ENCODE results near the gene FHIT. TPM values are rescaled to one million over a fixed set of nuclear protein-coding genes. Genes with fewer than 3 reads are reported as not detected.
"Not testable (repeated sequence)": the region's sequence is repeated elsewhere in the genome, so short reads cannot be mapped to it uniquely, and the experiment has no call there.

Gene FHIT
- total RNA-seq, 1 donor from 2014 or later = 22.6 TPM

DNA sequence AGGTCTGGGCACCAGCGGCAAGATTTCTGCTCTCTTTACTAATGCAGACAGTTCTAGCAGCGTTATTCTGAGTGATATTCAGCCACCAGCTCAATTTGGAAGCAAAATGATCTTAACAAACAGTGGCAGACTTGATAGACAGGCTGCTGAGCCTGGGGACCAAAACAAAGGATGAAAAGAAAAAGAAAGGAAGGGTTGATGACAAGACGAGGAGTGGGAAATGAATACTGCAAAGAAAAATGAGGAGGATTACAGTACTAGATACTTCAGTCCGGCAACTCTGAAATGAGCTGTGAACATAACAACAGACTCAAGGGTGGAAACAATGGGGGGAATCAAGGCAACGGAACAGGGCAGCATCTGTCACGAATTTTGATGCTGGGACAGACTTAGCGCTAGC, 28.8 kb downstream of the FHIT start:
- Mint-ChIP-seq H3K9me3 (no peaks in the 10 kb centered on the region), H3K36me3 (ENCODE audit: low read depth) (no peaks in the 10 kb centered on the region), H3K27ac (no peak overlapping the region), H3K27me3 (ENCODE audit: insufficient read depth) (no peaks in the 10 kb centered on the region), H3K4me1 (ENCODE audit: low read depth) (no peaks in the 10 kb centered on the region), H3K4me3 (no peak overlapping the region)
- DNase-seq (ENCODE audit: low spot score) = no peak
- intact Hi-C loops (cut with micrococcal nuclease) = no loop called here

DNA sequence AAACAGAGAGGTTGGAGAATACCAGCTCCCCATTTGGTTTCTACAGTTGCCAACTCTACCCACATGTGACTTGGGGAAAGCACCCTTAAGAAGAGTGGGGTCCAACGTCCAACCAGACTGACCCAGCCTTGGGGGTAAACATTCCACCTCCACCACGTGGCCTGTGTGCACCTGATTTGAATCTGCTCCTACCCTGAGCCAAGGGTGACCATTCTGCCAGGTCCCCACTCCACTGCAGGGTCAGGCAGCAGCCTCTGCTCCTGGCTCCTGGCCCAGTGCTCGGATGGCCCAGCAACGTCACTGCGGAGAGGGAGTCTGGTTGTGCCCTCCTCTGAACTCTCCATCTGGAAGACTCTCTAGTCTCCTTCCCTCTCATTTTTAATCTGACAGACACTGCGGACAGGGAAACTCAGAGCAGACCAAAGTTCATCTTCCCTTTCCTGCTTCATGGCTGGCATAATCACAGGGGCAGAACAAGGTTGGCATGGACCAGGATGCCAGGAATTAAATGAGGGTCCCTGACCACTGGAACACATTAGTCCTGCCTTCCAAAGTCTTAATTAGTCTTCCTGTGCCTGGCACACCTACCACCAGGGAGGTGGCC, 29.4 kb downstream of the FHIT start:
- no peaks in the 10 kb centered on the region for H3K4me1 Mint-ChIP-seq (ENCODE audit: low read depth)
- H3K4me3 Mint-ChIP-seq = no peak overlapping the region
- DNase-seq (ENCODE audit: low spot score) = no peak
- no peak overlapping the region for H3K27ac Mint-ChIP-seq
- intact Hi-C loops (cut with micrococcal nuclease) = no loop called here
- no peaks in the 10 kb centered on the region for H3K36me3 Mint-ChIP-seq (ENCODE audit: low read depth)
- H3K27me3 Mint-ChIP-seq (ENCODE audit: insufficient read depth) = no peaks in the 10 kb centered on the region
- no peaks in the 10 kb centered on the region for H3K9me3 Mint-ChIP-seq

DNA sequence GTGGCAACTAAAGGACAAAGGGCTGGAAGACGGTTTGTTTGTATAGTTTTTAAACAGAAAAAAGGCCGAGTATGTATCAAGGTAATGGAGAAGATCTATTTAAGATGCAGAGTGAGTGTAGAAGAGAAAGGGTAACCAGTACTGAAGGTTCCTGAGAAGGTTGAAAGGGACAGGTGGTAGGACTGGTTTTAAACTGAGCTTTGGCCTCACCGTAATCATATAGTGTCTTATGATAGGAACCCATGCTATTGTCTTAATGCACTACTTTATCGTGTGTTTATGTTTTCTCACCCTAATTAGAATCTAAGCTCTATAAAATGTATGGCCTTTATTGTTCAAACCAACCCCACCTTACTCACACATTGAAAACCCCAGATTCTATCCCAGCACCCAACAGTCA, 32.7 kb downstream of the FHIT start:
- Mint-ChIP-seq H3K27ac (no peak overlapping the region), H3K4me1 (ENCODE audit: low read depth) (no peaks in the 10 kb centered on the region), H3K4me3 (no peak overlapping the region), H3K27me3 (ENCODE audit: insufficient read depth) (no peaks in the 10 kb centered on the region), H3K36me3 (ENCODE audit: low read depth) (no peaks in the 10 kb centered on the region), H3K9me3 (no peaks in the 10 kb centered on the region)
- intact Hi-C loops (cut with micrococcal nuclease) = no loop called here
- DNase-seq (ENCODE audit: low spot score) = no peak

DNA sequence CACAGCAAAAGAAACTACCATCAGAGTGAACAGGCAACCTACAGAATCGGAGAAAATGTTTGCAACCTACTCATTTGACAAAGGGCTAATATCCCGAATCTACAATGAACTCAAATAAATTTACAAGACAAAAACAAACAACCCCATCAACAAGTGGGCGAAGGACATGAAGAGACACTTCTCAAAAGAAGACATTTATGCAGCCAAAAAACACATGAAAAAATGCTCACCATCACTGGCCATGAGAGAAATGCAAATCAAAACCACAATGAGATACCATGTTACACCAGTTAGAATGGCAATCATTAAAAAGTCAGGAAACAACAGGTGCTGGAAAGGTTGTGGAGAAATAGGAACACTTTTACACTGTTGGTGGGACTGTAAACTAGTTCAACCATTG, 35.1 kb downstream of the FHIT start:
- H3K9me3 Mint-ChIP-seq; H3K4me3 Mint-ChIP-seq; H3K36me3 Mint-ChIP-seq (ENCODE audit: low read depth); H3K4me1 Mint-ChIP-seq (ENCODE audit: low read depth); intact Hi-C loops (cut with micrococcal nuclease); H3K27ac Mint-ChIP-seq; H3K27me3 Mint-ChIP-seq (ENCODE audit: insufficient read depth); DNase-seq (ENCODE audit: low spot score): not testable (repeated sequence)

DNA sequence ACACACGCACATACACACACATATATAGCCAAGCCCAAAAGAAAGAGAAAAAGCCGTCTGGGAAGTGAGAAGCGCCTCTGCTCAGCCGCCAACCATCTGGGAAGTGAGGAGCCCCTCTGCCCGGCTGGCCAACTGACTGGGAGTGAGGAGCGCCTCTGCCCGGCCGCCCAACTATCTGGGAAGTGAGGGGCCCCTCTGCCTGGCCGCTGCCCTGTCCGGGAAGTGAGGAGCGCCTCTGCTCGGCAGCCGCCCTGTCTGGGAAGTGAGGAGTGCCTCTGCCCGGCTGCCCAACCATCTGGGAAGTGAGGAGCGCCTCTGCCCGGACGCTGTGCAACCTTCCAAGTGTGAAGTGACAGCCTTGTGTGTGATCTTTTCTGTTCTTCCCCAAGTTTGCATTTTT, 49.2 kb downstream of the FHIT start:
- no peak for DNase-seq (ENCODE audit: low spot score)
- Mint-ChIP-seq H3K4me1 (ENCODE audit: low read depth) (no peaks in the 10 kb centered on the region), H3K9me3 (no peaks in the 10 kb centered on the region), H3K4me3 (no peak overlapping the region), H3K27me3 (ENCODE audit: insufficient read depth) (peaks cover 1% of the 10 kb centered on the region), H3K27ac (no peak overlapping the region), H3K36me3 (ENCODE audit: low read depth) (no peaks in the 10 kb centered on the region)
- intact Hi-C loops (cut with micrococcal nuclease) = no loop called here

DNA sequence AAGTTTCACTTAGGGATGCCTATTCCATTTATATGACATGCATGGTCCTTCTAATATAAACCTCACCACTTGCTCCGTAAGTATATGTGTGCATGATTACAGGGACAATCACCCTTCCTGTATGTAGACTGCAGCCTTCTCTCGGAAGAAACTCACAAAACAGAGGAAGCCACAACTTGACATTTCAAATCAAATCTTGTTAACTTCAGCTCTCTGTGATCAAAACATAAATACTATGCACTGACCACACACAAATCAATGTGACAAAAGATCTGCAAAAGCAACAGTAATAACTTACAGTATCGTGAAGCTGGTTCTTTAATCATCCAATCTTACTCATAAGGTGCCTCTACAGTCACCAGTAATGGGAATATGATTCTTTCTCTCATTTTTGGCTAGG, 50.2 kb downstream of the FHIT start:
- Mint-ChIP-seq H3K4me1 (ENCODE audit: low read depth) (no peaks in the 10 kb centered on the region), H3K27me3 (ENCODE audit: insufficient read depth) (peaks cover 1% of the 10 kb centered on the region), H3K9me3 (no peaks in the 10 kb centered on the region), H3K4me3 (no peak overlapping the region), H3K27ac (no peak overlapping the region), H3K36me3 (ENCODE audit: low read depth) (no peaks in the 10 kb centered on the region)
- no peak for DNase-seq (ENCODE audit: low spot score)
- intact Hi-C loops (cut with micrococcal nuclease) = no loop called here

DNA sequence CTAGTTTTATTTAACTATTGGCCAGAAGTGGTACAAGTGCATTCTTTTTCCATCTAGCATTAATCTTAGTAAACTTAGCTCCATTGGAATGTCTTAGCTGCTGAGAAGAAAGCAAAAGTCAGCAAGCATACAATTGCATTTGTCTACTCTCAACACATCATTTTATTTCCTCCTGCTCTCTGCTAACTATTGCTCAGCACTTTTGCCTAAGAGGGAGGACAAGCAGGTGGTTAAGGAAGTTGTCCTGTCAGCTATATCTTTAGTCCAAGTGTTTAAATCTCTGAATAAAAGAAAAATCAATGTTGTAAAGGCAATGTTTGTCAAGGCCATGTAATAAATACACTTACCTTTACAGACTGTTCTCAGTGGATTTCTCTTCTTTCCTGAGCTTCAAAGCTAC, 51.0 kb downstream of the FHIT start:
- intact Hi-C loops (cut with micrococcal nuclease) = no loop called here

DNA sequence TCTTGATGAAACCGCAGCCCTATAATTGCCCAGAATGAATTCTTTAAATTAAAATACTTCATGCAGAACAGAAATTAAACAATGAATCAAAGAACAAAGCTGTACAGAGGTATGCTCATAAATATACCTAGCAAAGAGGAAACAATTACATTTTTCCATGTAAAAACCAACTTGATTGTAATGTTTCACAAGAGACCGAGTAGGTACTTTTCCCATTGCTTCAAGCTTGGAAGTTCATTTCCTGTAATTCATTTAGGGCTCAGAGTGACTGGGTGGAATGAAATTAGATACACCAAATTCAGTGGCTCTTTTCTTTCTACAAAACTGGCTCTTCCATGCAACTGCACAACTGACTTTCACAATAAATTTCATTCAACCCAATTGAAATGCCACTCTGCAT, 51.4 kb downstream of the FHIT start:
- no peak overlapping the region for H3K27ac Mint-ChIP-seq
- no peak overlapping the region for H3K4me3 Mint-ChIP-seq
- no peaks in the 10 kb centered on the region for H3K4me1 Mint-ChIP-seq (ENCODE audit: low read depth)
- DNase-seq (ENCODE audit: low spot score) = no peak
- no peaks in the 10 kb centered on the region for H3K36me3 Mint-ChIP-seq (ENCODE audit: low read depth)
- intact Hi-C loops (cut with micrococcal nuclease) = no loop called here
- peaks cover 1% of the 10 kb centered on the region for H3K27me3 Mint-ChIP-seq (ENCODE audit: insufficient read depth)
- no peaks in the 10 kb centered on the region for H3K9me3 Mint-ChIP-seq

More for the DNA sequence above, 51.0 kb downstream of the FHIT start:
- no peak for DNase-seq (ENCODE audit: low spot score)
- H3K4me3 Mint-ChIP-seq = no peak overlapping the region
- peaks cover 1% of the 10 kb centered on the region for H3K27me3 Mint-ChIP-seq (ENCODE audit: insufficient read depth)
- H3K4me1 Mint-ChIP-seq (ENCODE audit: low read depth) = no peaks in the 10 kb centered on the region
- H3K9me3 Mint-ChIP-seq = no peaks in the 10 kb centered on the region
- no peak overlapping the region for H3K27ac Mint-ChIP-seq
- no peaks in the 10 kb centered on the region for H3K36me3 Mint-ChIP-seq (ENCODE audit: low read depth)

DNA sequence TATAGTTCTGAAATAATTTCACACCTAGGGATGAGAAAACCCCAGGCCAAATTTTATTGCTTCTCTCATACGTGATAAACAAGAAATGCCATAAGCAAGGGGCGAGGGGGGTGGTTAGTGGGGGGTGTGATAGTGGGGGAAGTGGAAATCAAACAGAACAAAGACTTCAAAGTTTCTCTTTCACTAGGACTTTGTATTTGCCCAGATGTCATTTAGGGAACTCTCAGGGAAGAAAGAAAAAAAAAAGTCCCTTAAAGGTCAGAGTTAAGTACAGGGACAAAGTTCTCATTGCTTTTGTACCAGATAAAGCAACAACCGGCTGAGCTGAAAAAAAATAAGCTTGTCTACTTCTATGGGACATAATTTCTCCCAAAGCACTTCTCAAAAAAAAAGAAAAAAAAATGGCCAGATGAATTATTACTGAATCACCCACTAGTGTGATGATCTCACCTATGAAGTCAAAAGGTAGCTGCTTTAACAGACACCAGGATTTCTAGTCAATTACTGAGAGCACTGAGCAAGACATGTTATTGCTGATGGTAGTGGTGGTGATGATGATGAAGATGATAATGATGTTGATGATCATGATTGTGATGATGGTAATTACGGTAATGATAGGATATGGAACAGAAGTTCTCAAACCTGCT, 56.2 kb downstream of the FHIT start:
- intact Hi-C loops (cut with micrococcal nuclease) = no loop called here
- H3K27me3 Mint-ChIP-seq (ENCODE audit: insufficient read depth) = no peaks in the 10 kb centered on the region
- H3K27ac Mint-ChIP-seq = no peak overlapping the region
- no peaks in the 10 kb centered on the region for H3K9me3 Mint-ChIP-seq
- H3K4me3 Mint-ChIP-seq = no peak overlapping the region
- H3K36me3 Mint-ChIP-seq (ENCODE audit: low read depth) = peaks cover 2% of the 10 kb centered on the region
- DNase-seq (ENCODE audit: low spot score) = no peak
- H3K4me1 Mint-ChIP-seq (ENCODE audit: low read depth) = no peaks in the 10 kb centered on the region

DNA sequence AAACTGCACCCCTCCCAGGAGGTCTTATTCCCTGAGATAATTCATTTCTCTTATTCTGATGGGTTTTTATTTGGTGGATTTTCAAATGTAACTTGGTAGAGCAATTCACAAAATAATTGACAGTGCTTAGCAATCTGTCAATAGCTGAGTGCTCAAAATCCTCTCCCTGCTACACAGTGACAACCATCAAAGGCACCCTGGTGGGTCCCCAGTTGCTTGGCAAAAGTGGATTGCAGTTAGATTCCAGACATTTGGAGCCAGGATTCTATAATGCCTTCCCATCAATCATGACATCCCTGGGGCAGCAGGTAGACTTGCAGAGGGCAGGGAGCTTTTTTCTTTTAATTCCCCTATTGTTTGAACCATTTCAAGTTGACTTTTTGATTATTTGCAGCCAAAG, 59.0 kb downstream of the FHIT start:
- H3K27ac Mint-ChIP-seq = no peak overlapping the region
- no peak for DNase-seq (ENCODE audit: low spot score)
- H3K27me3 Mint-ChIP-seq (ENCODE audit: insufficient read depth) = no peaks in the 10 kb centered on the region
- no peaks in the 10 kb centered on the region for H3K9me3 Mint-ChIP-seq
- intact Hi-C loops (cut with micrococcal nuclease) = no loop called here
- H3K4me1 Mint-ChIP-seq (ENCODE audit: low read depth) = no peaks in the 10 kb centered on the region
- H3K36me3 Mint-ChIP-seq (ENCODE audit: low read depth) = peaks cover 2% of the 10 kb centered on the region
- H3K4me3 Mint-ChIP-seq = no peak overlapping the region

DNA sequence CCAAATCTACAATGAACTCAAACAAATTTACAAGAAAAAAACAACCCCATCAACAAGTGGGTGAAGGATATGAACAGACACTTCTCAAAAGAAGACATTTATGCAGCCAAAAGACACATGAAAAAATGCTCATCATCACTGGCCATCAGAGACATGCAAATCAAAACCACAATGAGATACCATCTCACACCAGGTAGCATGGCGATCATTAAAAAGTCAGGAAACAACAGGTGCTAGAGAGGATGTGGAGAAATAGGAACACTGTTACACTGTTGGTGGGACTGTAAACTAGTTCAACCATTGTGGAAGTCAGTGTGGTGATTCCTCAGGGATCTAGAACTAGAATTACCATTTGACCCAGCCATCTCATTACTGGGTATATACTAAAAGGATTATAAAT, 61.0 kb downstream of the FHIT start:
- H3K27me3 Mint-ChIP-seq (ENCODE audit: insufficient read depth); H3K36me3 Mint-ChIP-seq (ENCODE audit: low read depth); H3K4me3 Mint-ChIP-seq; H3K4me1 Mint-ChIP-seq (ENCODE audit: low read depth); H3K9me3 Mint-ChIP-seq; H3K27ac Mint-ChIP-seq; DNase-seq (ENCODE audit: low spot score); intact Hi-C loops (cut with micrococcal nuclease): not testable (repeated sequence)

DNA sequence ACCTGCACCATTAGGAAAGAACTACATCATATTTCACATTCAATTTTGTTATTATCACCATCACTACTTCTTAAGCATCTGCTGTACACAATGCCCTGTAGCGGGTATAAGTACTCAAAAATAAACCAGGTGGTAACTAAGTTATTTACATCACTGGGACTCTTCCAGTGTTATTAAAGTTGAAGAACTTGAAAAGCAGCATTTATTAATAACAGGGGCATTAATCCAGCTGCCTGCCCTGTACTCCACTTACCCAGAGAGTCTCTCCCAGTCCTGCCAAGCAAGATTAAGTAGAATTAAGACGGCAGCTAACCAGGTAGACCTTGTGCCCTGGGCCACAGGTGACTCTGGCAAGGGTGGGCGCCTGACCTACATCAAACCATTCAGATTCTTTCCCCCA, 65.2 kb downstream of the FHIT start:
- intact Hi-C loops (cut with micrococcal nuclease) = no loop called here

DNA sequence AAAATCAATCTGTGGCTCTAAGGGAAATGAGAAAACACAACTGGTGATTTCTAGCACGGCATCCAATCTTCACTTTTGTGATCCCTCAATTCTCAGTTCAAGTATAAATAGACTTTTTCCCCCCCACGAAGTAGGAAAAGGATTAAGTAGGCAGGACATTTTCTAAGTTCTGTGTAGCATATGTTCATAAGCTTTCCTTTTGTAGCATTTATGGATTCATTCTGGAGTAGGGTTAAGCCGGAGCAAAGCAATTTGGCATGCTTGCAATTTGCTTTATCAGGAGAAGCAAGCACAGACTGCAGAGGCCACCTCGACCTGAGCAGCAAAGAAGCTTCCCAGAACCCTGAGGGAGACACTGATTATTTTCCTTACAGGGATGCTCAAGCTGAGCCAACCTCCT, 66.3 kb downstream of the FHIT start:
- Mint-ChIP-seq H3K4me1 (ENCODE audit: low read depth) (peaks cover 7% of the 10 kb centered on the region), H3K27me3 (ENCODE audit: insufficient read depth) (no peaks in the 10 kb centered on the region), H3K36me3 (ENCODE audit: low read depth) (no peaks in the 10 kb centered on the region), H3K27ac (no peak overlapping the region), H3K9me3 (peaks cover under 1% of the 10 kb centered on the region), H3K4me3 (no peak overlapping the region)
- DNase-seq (ENCODE audit: low spot score) = no peak
- intact Hi-C loops (cut with micrococcal nuclease) = no loop called here

More for the DNA sequence above, 65.2 kb downstream of the FHIT start:
- H3K4me3 Mint-ChIP-seq = no peak overlapping the region
- no peak for DNase-seq (ENCODE audit: low spot score)
- peaks cover 7% of the 10 kb centered on the region for H3K4me1 Mint-ChIP-seq (ENCODE audit: low read depth)
- no peaks in the 10 kb centered on the region for H3K9me3 Mint-ChIP-seq
- no peaks in the 10 kb centered on the region for H3K27me3 Mint-ChIP-seq (ENCODE audit: insufficient read depth)
- H3K27ac Mint-ChIP-seq = no peak overlapping the region
- H3K36me3 Mint-ChIP-seq (ENCODE audit: low read depth) = no peaks in the 10 kb centered on the region

DNA sequence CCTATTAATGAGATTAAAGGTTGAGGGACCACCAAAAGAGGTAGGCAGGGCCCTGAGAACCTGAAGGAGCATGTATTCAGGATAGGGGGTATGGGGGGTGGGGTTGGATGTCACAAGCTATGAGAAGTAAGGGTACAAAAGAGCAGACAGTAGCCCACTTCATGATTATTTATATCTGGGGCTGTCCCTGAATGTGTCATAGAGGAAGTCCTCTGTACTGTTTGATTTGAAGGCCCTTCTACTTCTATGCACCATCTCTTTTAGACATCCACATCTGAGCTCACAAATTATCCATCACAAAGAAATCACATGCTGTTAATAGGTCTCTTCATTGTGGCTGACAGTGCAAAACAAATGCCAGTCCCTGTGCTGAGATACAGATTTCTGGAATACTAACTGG, 68.6 kb downstream of the FHIT start:
- Mint-ChIP-seq H3K27me3 (ENCODE audit: insufficient read depth) (no peaks in the 10 kb centered on the region), H3K4me1 (ENCODE audit: low read depth) (peaks cover 7% of the 10 kb centered on the region), H3K27ac (no peak overlapping the region), H3K36me3 (ENCODE audit: low read depth) (no peaks in the 10 kb centered on the region), H3K9me3 (peaks cover 3% of the 10 kb centered on the region), H3K4me3 (no peak overlapping the region)
- intact Hi-C loops (cut with micrococcal nuclease) = no loop called here
- no peak for DNase-seq (ENCODE audit: low spot score)
